IPS DF 4.7 (cell line): ENCODE measurements around the gene SMAD7.

Experiments
- DNase-seq: peaks from one replicate; pipeline ENCODE4 v3.0.0-alpha.2; 2013; ENCODE audit warnings: low spot score; ENCODE audit errors: extremely low read depth

SMAD7 gene

GRCh38 chr18:48917579-48918517 lies 32.9 kb downstream of the SMAD7 start:
- DNase-seq: no peak

- DNase-seq: no peak
Observed at GRCh38 chr18:48915626-48916425, 34.9 kb downstream of the SMAD7 start.

GRCh38 chr18:48914581-48915251 lies 36.0 kb downstream of the SMAD7 start:
- no peak for DNase-seq

GRCh38 chr18:48913775-48914174 lies 37.0 kb downstream of the SMAD7 start:
- no peak for DNase-seq

- DNase-seq: no peak
Observed at GRCh38 chr18:48913201-48913600, 37.6 kb downstream of the SMAD7 start.

GRCh38 chr18:48910972-48911545 lies 39.7 kb downstream of the SMAD7 start:
- no peak for DNase-seq

GRCh38 chr18:48909721-48910120 lies 41.0 kb downstream of the SMAD7 start:
- DNase-seq: no peak

- DNase-seq: no peak
Observed at GRCh38 chr18:48908916-48909315, 41.8 kb downstream of the SMAD7 start.

- DNase-seq: no peak
Observed at GRCh38 chr18:48905513-48905912, 45.3 kb downstream of the SMAD7 start.

- DNase-seq: no peak
Observed at GRCh38 chr18:48904847-48905394, 45.8 kb downstream of the SMAD7 start.

- no peak for DNase-seq
Observed at GRCh38 chr18:48904091-48904490, 46.7 kb downstream of the SMAD7 start.

- no peak for DNase-seq
Observed at GRCh38 chr18:48902856-48903601, 47.7 kb downstream of the SMAD7 start.

- no peak for DNase-seq
Observed at GRCh38 chr18:48902023-48902855, 48.5 kb downstream of the SMAD7 start.

GRCh38 chr18:48901145-48902022 lies 49.4 kb downstream of the SMAD7 start:
- DNase-seq: no peak

- DNase-seq: no peak
Observed at GRCh38 chr18:48900469-48900868, 50.3 kb downstream of the SMAD7 start.

GRCh38 chr18:48899558-48900174 lies 51.1 kb downstream of the SMAD7 start:
- no peak for DNase-seq

GRCh38 chr18:48898521-48898920 lies 52.2 kb downstream of the SMAD7 start:
- no peak for DNase-seq

GRCh38 chr18:48897531-48897930 lies 53.2 kb downstream of the SMAD7 start:
- no peak for DNase-seq
